Lower lobe of right lung (tissue), 2 donors: Measurements from ENCODE around the gene ELMO3. TPM values are rescaled to one million over a fixed set of nuclear protein-coding genes. Genes with fewer than 3 reads are reported as not detected.

Experiments used
- ATAC-seq, 2 donors: fragments of 200-7000 bp; cut with Tn5 transposase; one replicate each; pipeline ENCODE4 v1.9.1; 2020 to 2022; ENCODE audit warnings: mild to moderate bottlenecking in 2 of 2, moderate library complexity in 2 of 2
- DNase-seq: peaks from one replicate; pipeline ENCODE4 v3.0.0-alpha.2; 2020
- H3K27ac ChIP-seq: fragments of 200-600 bp; one replicate; pipeline ENCODE4 v1.8.0; 2022
- H3K27me3 ChIP-seq: fragments of 200-600 bp; one replicate; pipeline ENCODE4 v1.8.0; 2022; ENCODE audit warnings: low read depth
- H3K36me3 ChIP-seq: fragments of 200-600 bp; one replicate; pipeline ENCODE4 v1.8.0; 2022; ENCODE audit warnings: mild to moderate bottlenecking
- H3K4me1 ChIP-seq: fragments of 200-600 bp; one replicate; pipeline ENCODE4 v1.8.0; 2022
- H3K4me3 ChIP-seq: fragments of 200-600 bp; one replicate; pipeline ENCODE4 v1.8.0; 2022; ENCODE audit warnings: mild to moderate bottlenecking
- H3K9me3 ChIP-seq: fragments of 200-600 bp; one replicate; pipeline ENCODE4 v1.8.0; 2022
- CTCF ChIP-seq: fragments of 200-600 bp; IDR thresholded peaks from one replicate; pipeline ENCODE4 v1.8.0; 2022; ENCODE audit warnings: antibody characterized with exemption, mild to moderate bottlenecking
- intact Hi-C: fragments of 100-400 bp; cut with DNase I; formaldehyde crosslinking; loops from one replicate; pipeline ENCODE4 v1.11.0; 2022
- total RNA-seq: library from RNA; stranded (reverse); fragmentation: NEBNext Ultra II Directional; extraction: Animal tissue kit (Norgen Biotek cat#: 25700); gene quantifications from one replicate; pipeline ENCODE4 v1.2.1, GENCODE V29; 2021
- donor health status: DM: no; HTN: yes; CAD: no; lungs with severe emphysema.

ELMO3 gene
- total RNA-seq, 1 donor from 2014 or later, result 14.9 TPM

GRCh38 chr16:67181346-67181745 lies 17.6 kb upstream of the ELMO3 start:
- no peaks in the 10 kb centered on the region for H3K9me3 ChIP-seq
- H3K27me3 ChIP-seq, result no peaks in the 10 kb centered on the region
- no peaks in the 10 kb centered on the region for H3K36me3 ChIP-seq
- DNase-seq, result no peak
- no peak overlapping the region for H3K27ac ChIP-seq
- no peak overlapping the region for H3K4me3 ChIP-seq
- no peak for TF ChIP-seq CTCF
- H3K4me1 ChIP-seq, result peaks cover 70% of the 10 kb centered on the region
- intact Hi-C loops, result no loop called here
- ATAC-seq, result no peak

GRCh38 chr16:67182288-67182687 lies 16.6 kb upstream of the ELMO3 start:
- intact Hi-C loops, result no loop called here
- no peaks in the 10 kb centered on the region for H3K36me3 ChIP-seq
- ATAC-seq, result no peak
- H3K27me3 ChIP-seq, result no peaks in the 10 kb centered on the region
- peaks cover 61% of the 10 kb centered on the region for H3K4me1 ChIP-seq
- no peak overlapping the region for H3K4me3 ChIP-seq
- H3K27ac ChIP-seq, result no peak overlapping the region
- DNase-seq, result no peak
- TF ChIP-seq CTCF, result no peak
- no peaks in the 10 kb centered on the region for H3K9me3 ChIP-seq

DNA sequence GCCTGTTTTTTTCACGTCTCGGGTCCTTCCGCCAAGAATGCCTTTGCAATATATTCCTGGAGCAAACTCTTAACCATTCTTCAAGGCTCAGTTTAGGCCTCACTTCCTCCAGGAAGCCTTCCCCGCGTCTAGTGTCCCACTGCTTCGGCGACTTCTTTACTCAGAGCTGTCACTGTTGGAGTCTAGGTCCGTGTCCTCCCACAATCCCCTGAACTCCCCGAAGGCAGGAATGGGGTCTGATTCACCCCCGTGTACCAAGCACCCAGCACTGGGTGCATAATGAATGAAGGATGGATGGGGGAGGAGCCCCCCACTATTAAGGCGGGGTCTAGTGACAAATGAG lies 15.7 kb upstream of the ELMO3 start:
- H3K9me3 ChIP-seq, result no peaks in the 10 kb centered on the region
- intact Hi-C loops, result no loop called here
- peak overlapping the region; percentile 94 for H3K27ac ChIP-seq
- no peaks in the 10 kb centered on the region for H3K27me3 ChIP-seq
- peak overlapping the region; percentile 73 for H3K4me3 ChIP-seq
- no peaks in the 10 kb centered on the region for H3K36me3 ChIP-seq
- DNase-seq (no peak), ATAC-seq (no peak)
- TF ChIP-seq CTCF, result no peak
- peaks cover 52% of the 10 kb centered on the region for H3K4me1 ChIP-seq

DNA sequence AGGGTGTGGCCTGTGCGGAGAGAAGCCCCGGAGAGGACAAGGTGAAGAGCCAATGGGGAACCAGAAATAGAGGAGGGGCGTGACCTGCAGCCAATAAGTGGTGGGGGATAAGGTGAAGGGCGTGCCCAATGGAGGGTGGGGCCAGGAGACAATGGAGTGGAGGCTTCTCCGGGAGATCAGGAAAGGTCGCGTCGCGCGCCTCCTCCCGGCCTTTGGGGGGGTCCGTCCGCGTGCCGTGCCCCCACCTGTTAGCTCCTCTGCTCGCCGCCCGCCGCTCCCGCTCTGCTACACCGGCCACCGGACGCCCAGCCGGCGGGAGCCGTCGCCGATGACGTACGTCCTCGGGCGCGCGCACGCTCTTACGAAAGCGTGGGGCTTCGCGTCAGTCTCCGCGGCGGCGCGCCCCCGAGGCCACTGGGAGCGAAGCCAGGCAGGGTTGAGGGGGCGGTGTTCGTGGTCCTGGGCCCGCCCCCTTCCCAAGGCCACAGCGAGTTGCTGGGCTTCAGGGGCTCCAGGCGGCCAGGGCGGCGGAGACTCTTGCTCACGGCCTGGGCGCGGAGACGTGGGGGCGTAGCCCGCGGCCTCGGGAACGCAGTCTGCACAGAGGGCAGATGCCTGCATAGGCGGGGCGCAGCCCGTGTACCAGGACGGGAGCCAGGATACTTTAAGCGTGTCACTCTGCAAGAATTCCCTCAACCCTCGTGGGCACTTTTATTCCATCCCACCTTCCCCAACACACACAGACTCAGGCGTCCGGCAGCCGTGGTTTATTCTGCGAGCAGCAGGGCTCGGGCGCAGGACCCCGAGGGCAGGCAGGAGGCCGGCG lies 15.1 kb upstream of the ELMO3 start, which contains the start of gene MATCAP1:
MATCAP1 (minus strand) TSS at position 337 of the 826 bp plus-strand sequence. CDS start 3,353 bp downstream, outside the sequence.
- Histone ChIP-seq H3K36me3 (no peaks in the 10 kb centered on the region), H3K4me3 (peak within 1 kb of the TSS; percentile 73), H3K27me3 (no peaks in the 10 kb centered on the region), H3K27ac (peak within 1 kb of the TSS; percentile 94), H3K9me3 (no peaks in the 10 kb centered on the region), H3K4me1 (peaks cover 46% of the 10 kb centered on the region)
- TF ChIP-seq CTCF, result no peak
- intact Hi-C loops, result no loop called here
- peak; percentile 96 for ATAC-seq
- peak; percentile 95 for DNase-seq

DNA sequence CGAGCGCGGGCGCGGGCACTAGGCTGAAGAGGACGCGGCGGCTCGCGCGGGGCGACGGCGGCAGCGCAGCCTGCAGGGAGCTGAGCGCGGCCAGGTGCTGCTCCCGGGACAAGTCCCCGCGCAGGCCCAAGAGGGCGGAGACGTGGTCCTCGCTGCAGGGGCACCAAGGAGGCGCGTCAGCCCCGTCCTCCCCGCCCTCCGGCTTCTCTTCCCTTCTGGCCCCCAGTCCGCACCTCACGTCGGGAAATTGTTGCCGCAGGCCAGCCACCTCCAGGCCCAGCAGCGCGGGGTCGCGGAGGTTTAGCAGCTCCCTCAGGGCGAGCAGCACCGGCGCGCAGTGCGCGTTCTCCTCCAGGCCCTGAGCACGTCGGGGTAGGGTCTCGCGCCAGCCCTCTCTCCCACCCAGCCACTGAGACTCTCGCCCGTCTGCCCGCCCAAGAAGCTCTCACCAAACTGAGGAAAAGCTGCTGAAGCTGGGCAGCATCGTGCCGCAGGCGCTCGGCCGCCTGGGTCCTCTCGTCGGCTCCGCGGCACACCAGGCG lies 14.4 kb upstream of the ELMO3 start:
- no peaks in the 10 kb centered on the region for H3K27me3 ChIP-seq
- H3K27ac ChIP-seq, result peak overlapping the region; percentile 94
- H3K36me3 ChIP-seq, result no peaks in the 10 kb centered on the region
- intact Hi-C loops, result no loop called here
- no peak for DNase-seq
- H3K4me3 ChIP-seq, result peak overlapping the region; percentile 73
- peaks cover 42% of the 10 kb centered on the region for H3K4me1 ChIP-seq
- no peak for TF ChIP-seq CTCF
- ATAC-seq, result peak; percentile 28 to 39
- no peaks in the 10 kb centered on the region for H3K9me3 ChIP-seq
